ENCODE measurements around the gene CYP4F2. TPM values are rescaled to one million over a fixed set of nuclear protein-coding genes. Genes with fewer than 3 reads are reported as not detected.

CYP4F2 gene
- total RNA-seq, 4 donors from 2014 or later: 19.8 to 915 (median 698) TPM

- peak in 2 of 3 donors; percentile 62 to 65 for DNase-seq
- Histone ChIP-seq H3K36me3 (peaks cover 0 to 14% (median 0%) of the 10 kb centered on the region in 3 donors), H3K4me3 (no peak overlapping the region)
These were observed 25.8 kb upstream of the CYP4F2 start for GRCh38 chr19:15923702-15924101.

DNA sequence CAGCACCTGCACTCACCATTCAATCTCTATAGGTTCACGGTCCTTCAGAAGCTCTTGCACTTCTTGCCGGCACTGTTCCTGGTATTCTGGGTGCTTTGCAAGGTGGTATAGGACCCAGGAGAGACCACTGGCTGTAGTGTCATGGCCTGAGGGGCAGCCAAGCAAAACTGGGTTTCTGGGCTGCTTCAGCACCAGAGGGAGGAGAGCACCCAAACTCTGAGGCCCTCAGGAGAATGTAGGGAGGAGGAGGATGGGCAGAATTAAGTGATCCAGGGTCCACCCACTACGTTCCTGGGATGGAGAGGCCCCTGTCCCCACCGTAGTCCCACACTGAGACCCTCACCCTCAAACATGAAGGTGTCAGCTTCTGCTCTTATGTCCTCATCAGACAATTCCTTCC lies 24.1 kb upstream of the CYP4F2 start:
- no peaks in the 10 kb centered on the region for H3K27me3 ChIP-seq
- TF ChIP-seq, protein P1, sequence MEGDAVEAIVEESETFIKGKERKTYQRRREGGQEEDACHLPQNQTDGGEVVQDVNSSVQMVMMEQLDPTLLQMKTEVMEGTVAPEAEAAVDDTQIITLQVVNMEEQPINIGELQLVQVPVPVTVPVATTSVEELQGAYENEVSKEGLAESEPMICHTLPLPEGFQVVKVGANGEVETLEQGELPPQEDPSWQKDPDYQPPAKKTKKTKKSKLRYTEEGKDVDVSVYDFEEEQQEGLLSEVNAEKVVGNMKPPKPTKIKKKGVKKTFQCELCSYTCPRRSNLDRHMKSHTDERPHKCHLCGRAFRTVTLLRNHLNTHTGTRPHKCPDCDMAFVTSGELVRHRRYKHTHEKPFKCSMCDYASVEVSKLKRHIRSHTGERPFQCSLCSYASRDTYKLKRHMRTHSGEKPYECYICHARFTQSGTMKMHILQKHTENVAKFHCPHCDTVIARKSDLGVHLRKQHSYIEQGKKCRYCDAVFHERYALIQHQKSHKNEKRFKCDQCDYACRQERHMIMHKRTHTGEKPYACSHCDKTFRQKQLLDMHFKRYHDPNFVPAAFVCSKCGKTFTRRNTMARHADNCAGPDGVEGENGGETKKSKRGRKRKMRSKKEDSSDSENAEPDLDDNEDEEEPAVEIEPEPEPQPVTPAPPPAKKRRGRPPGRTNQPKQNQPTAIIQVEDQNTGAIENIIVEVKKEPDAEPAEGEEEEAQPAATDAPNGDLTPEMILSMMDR (IDR thresholded peaks at IDR 0.05): no peak
- no peak for TF ChIP-seq POLR2A (IDR thresholded peaks at IDR 0.05)
- peaks cover 0 to 4% (median 0%) of the 10 kb centered on the region in 4 donors for H3K4me1 ChIP-seq
- H3K27ac ChIP-seq: no peak overlapping the region
- peaks cover 0 to 21% (median 0%) of the 10 kb centered on the region in 3 donors for H3K36me3 ChIP-seq
- DNase-seq: no peak
- H3K4me3 ChIP-seq: no peak overlapping the region
- no peaks in the 10 kb centered on the region for H3K9me3 ChIP-seq

More at GRCh38 chr19:15923702-15924101, 25.8 kb upstream of the CYP4F2 start:
- Histone ChIP-seq H3K9me3 (no peaks in the 10 kb centered on the region), H3K27me3 (no peaks in the 10 kb centered on the region), H3K4me1 (peaks cover 0 to 11% (median 0%) of the 10 kb centered on the region in 4 donors), H3K27ac (peak overlapping the region in 2 of 4 donors; percentile 46 to 48)
- no peak for TF ChIP-seq POLR2A (IDR thresholded peaks at IDR 0.05)
- TF ChIP-seq, protein P1 (IDR thresholded peaks at IDR 0.05): no peak

DNA sequence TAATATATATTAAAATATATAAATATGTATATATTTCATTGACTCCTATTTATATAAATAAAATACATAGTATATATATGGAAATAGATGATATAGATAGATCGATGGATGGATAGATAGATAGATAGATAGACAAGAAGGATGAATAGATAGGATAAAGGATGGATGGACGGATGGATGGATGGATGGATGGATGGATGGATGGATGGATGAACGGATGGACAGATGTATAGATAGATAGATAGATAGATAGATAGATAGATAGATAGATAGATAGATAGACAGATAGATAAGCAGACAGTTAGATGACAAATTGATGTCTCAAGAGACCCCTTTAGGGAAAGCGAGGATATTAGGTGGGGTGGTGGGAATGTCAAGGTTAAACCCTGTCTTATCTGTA lies 21.4 kb upstream of the CYP4F2 start:
- peaks cover 0 to 7% (median 1%) of the 10 kb centered on the region in 4 donors for H3K9me3 ChIP-seq
- H3K27ac ChIP-seq: no peak overlapping the region
- H3K27me3 ChIP-seq: no peaks in the 10 kb centered on the region
- DNase-seq: no peak
- H3K4me1 ChIP-seq: no peaks in the 10 kb centered on the region
- peaks cover 0 to 27% (median 0%) of the 10 kb centered on the region in 3 donors for H3K36me3 ChIP-seq
- no peak for TF ChIP-seq POLR2A (IDR thresholded peaks at IDR 0.05)
- TF ChIP-seq, protein P1 (IDR thresholded peaks at IDR 0.05): no peak
- no peak overlapping the region for H3K4me3 ChIP-seq

GRCh38 chr19:15915109-15915508 lies 17.2 kb upstream of the CYP4F2 start:
- TF ChIP-seq POLR2A (IDR thresholded peaks at IDR 0.05): no peak
- TF ChIP-seq, protein P1 (IDR thresholded peaks at IDR 0.05): no peak
- Histone ChIP-seq H3K27ac (no peak overlapping the region), H3K9me3 (peaks cover 0 to 7% (median 1%) of the 10 kb centered on the region in 4 donors)

DNA sequence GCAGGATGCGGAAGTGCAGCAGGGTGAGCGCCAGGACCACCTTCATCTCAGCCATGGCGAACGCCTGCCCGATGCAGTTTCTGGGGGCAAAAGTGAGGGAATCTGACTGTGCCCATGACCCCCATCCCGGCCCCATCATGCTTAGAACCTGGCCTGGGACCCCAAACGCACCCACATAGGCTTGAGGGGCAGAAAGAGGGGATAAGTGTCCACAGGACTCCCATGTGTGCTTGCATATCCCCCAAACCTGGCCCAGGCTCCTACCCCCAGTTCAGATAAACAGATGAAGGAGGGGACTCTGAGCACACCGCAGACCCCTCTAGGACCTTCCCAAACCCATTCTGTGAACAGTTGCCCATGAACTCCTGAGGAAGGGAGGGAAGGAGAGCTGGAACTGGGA lies 16.0 kb upstream of the CYP4F2 start:
- peaks cover 0 to 7% (median 1%) of the 10 kb centered on the region in 4 donors for H3K9me3 ChIP-seq
- H3K4me1 ChIP-seq: no peaks in the 10 kb centered on the region
- no peak overlapping the region for H3K4me3 ChIP-seq
- DNase-seq: no peak
- TF ChIP-seq, protein P1 (IDR thresholded peaks at IDR 0.05): no peak
- no peaks in the 10 kb centered on the region for H3K27me3 ChIP-seq
- no peak overlapping the region for H3K27ac ChIP-seq
- H3K36me3 ChIP-seq: peaks cover 0 to 17% (median 0%) of the 10 kb centered on the region in 3 donors

More at GRCh38 chr19:15915109-15915508, 17.2 kb upstream of the CYP4F2 start:
- no peak overlapping the region for H3K4me3 ChIP-seq
- no peaks in the 10 kb centered on the region for H3K4me1 ChIP-seq
- no peaks in the 10 kb centered on the region for H3K27me3 ChIP-seq
- H3K36me3 ChIP-seq: peaks cover 0 to 17% (median 0%) of the 10 kb centered on the region in 3 donors
- no peak for DNase-seq

Data from Peyer's patch (tissue), 4 donors.